ENCODE data around the gene POU2F1. TPM values are rescaled to one million over a fixed set of nuclear protein-coding genes. Genes with fewer than 3 reads are reported as not detected.
A peak's percentile ranks its signal among the peaks of the same experiment; 100 is the strongest.

The POU2F1 gene
- total and polyA plus RNA-seq, 2 experiments from 2014 or later: 9.2 to 21.9 TPM

DNA sequence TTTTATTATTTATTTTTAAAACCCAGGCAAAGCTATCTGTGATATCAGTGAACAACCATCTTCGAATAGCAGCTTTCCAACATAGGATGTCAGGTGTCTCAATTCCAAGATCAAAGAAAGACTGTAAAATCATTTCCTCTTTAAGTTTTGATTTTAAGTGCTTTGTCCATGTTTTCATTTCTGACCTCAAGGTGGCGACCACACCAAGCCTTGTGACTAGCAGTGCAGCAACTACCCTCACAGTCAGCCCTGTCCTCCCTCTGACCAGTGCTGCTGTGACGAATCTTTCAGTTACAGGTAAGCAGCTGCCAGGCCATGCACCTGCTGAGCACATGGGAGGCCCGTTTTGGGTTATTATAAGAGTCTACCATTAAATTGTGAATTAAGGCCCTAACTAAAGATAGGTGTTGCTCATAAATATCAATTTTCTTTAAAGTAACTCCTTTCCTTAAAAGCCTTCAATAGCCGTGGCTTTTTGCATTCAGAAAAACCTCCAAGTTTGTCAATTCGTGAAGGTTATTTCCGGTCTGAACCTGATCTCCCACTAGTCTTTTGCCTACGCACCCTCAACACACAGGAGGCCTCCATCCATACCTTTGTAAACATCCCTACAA lies 180.7 kb downstream of the POU2F1 start:
- H3K27me3 ChIP-seq: no peaks in the 10 kb centered on the region
- peaks cover 22% of the 10 kb centered on the region for H3K36me3 ChIP-seq
- no peaks in the 10 kb centered on the region for H3K4me1 ChIP-seq (ENCODE audit: low read depth)
- H3K9me3 ChIP-seq (ENCODE audit: low read depth): no peaks in the 10 kb centered on the region
- H3K27ac ChIP-seq: no peak overlapping the region
- DNase-seq (ENCODE audit: low read depth in 1 of 2, low spot score in 1 of 2): peak; percentile 62 to 73
- no peak overlapping the region for H3K4me3 ChIP-seq
- TF ChIP-seq, protein P1, sequence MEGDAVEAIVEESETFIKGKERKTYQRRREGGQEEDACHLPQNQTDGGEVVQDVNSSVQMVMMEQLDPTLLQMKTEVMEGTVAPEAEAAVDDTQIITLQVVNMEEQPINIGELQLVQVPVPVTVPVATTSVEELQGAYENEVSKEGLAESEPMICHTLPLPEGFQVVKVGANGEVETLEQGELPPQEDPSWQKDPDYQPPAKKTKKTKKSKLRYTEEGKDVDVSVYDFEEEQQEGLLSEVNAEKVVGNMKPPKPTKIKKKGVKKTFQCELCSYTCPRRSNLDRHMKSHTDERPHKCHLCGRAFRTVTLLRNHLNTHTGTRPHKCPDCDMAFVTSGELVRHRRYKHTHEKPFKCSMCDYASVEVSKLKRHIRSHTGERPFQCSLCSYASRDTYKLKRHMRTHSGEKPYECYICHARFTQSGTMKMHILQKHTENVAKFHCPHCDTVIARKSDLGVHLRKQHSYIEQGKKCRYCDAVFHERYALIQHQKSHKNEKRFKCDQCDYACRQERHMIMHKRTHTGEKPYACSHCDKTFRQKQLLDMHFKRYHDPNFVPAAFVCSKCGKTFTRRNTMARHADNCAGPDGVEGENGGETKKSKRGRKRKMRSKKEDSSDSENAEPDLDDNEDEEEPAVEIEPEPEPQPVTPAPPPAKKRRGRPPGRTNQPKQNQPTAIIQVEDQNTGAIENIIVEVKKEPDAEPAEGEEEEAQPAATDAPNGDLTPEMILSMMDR (IDR thresholded peaks at IDR 0.05; ENCODE audit: low read depth, low read length): peak; percentile 57

DNA sequence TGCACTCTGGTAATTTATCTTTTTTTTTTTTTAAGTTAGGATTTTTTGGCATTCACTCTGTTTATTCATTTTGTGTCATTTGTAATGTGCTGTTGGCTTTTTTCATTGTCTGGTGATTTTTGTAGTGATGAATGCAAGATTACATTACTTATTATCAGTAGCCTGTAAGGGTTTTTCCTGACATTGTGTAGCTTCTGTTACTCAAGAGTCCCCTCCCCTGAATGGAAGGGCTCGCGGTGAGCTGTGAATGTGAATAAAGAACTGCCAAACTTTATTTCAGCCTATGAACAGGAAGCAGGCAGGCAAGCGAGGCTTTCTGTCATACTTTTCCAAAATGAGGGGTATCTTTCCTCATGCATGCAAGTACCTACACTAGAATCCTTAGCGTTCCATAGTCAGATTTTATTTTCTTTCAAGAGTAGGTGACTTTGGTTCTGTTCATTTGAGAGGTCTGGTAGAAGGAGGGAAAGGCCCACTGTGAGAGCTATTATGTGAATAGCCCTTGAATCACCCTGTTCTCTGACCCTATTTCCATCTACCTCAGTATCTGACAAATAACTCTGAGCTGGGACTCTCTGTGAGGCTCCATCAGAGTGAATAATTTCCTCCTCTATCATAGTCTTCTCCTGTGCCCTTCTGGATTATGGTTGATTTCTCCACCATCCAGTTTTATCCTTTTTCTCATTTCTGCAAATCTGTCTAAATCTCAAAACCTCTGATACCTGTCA lies 183.6 kb downstream of the POU2F1 start:
- peak; percentile 3 to 62 for DNase-seq (ENCODE audit: low read depth in 1 of 2, low spot score in 1 of 2)
- TF ChIP-seq, protein P1 (IDR thresholded peaks at IDR 0.05; ENCODE audit: low read depth, low read length): no peak
- no peaks in the 10 kb centered on the region for H3K4me1 ChIP-seq (ENCODE audit: low read depth)
- no peak overlapping the region for H3K27ac ChIP-seq
- H3K4me3 ChIP-seq: no peak overlapping the region
- H3K27me3 ChIP-seq: no peaks in the 10 kb centered on the region
- H3K9me3 ChIP-seq (ENCODE audit: low read depth): no peaks in the 10 kb centered on the region
- H3K36me3 ChIP-seq: peaks cover 10% of the 10 kb centered on the region

DNA sequence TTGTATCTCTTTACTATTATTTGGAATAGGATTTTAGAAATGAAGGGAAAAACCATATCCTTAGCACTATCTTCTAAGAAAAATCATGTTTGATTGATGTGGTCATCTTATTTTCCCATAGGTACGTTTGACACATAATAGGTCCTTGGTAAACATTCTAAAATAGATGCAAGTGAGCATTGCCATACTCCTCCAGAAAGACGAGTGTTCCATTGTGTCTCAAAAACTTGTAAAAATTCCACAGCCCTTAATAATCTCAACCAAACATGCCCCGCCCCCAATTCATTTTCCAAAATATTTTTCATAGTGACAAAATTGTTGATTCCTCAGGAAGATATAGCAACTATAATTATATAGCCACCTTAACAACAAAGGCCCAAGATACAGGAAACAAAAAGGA lies 184.2 kb downstream of the POU2F1 start:
- no peaks in the 10 kb centered on the region for H3K4me1 ChIP-seq (ENCODE audit: low read depth)

DNA sequence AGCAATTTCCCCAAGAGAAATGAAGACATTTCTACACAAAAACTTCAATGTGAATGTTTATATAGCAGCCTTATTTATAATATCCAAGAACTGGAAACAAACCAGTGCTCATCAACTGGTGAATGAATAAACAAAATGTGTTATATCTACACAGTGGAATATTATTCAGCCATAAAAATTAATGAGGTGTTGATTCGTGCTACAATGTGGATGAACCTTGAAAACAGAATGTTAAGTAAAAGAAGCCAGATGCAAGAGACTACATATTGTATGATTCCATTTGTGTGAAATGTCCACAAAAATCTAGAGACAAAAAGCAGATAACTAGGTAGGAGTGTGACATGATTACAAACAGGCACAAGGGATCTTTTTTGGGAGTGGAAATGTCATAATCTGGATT lies 187.7 kb downstream of the POU2F1 start:
- peaks cover 5% of the 10 kb centered on the region for H3K36me3 ChIP-seq
- H3K4me1 ChIP-seq (ENCODE audit: low read depth): no peaks in the 10 kb centered on the region
- H3K4me3 ChIP-seq: no peak overlapping the region
- no peak overlapping the region for H3K27ac ChIP-seq
- TF ChIP-seq, protein P1 (IDR thresholded peaks at IDR 0.05; ENCODE audit: low read depth, low read length): no peak
- DNase-seq (ENCODE audit: low read depth in 1 of 2, low spot score in 1 of 2): no peak
- H3K27me3 ChIP-seq: no peaks in the 10 kb centered on the region
- no peaks in the 10 kb centered on the region for H3K9me3 ChIP-seq (ENCODE audit: low read depth)

More for the DNA sequence above, 184.2 kb downstream of the POU2F1 start:
- no peak for DNase-seq (ENCODE audit: low read depth in 1 of 2, low spot score in 1 of 2)
- Histone ChIP-seq H3K4me3 (no peak overlapping the region), H3K36me3 (peaks cover 10% of the 10 kb centered on the region), H3K27ac (no peak overlapping the region), H3K9me3 (ENCODE audit: low read depth) (no peaks in the 10 kb centered on the region), H3K27me3 (no peaks in the 10 kb centered on the region)
- TF ChIP-seq, protein P1 (IDR thresholded peaks at IDR 0.05; ENCODE audit: low read depth, low read length): no peak

DNA sequence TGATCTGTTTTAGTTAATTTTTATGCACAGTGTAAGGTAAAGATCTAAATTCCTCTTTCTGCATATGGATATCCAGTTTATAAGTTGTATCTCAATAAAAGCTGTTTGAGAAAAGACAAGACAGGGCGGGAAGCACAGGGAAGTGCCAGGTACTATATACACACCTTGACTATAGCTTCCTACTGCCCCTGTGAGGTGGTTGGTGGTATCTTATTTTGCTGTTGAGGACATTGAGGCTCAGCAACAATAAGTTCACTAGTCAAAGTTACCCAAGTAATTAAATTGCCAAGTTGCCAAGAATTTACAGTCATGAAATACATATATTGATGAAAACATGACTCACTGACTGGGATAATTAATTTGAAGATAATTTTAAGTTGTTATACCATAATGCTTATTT lies 188.5 kb downstream of the POU2F1 start:
- H3K4me1 ChIP-seq (ENCODE audit: low read depth): no peaks in the 10 kb centered on the region
- H3K4me3 ChIP-seq: no peak overlapping the region
- no peaks in the 10 kb centered on the region for H3K27me3 ChIP-seq
- peaks cover 5% of the 10 kb centered on the region for H3K36me3 ChIP-seq
- no peaks in the 10 kb centered on the region for H3K9me3 ChIP-seq (ENCODE audit: low read depth)
- H3K27ac ChIP-seq: no peak overlapping the region
- TF ChIP-seq, protein P1 (IDR thresholded peaks at IDR 0.05; ENCODE audit: low read depth, low read length): no peak
- no peak for DNase-seq (ENCODE audit: low read depth in 1 of 2, low spot score in 1 of 2)

Measured in cardiac muscle cell (in vitro differentiated cells and primary cell).